OCI-LY1 (cell line): ENCODE measurements around the gene PLCB4.

Experiments
- CTCF ChIP-seq: fragments of 200-600 bp; sonication (generic), shearing (Covaris generic); IDR thresholded peaks from 2 replicates; pipeline ENCODE4 v1.5.1; 2017; ENCODE audit warnings: mild to moderate bottlenecking, antibody characterized with exemption, low read length, moderate library complexity, mixed read lengths
- EZH2 ChIP-seq: fragments of 200-600 bp; sonication (generic), shearing (Covaris generic); IDR thresholded peaks from 2 replicates; pipeline ENCODE4 v1.8.0; 2017; ENCODE audit warnings: borderline replicate concordance, mixed run types, mild to moderate bottlenecking, antibody characterized with exemption, low read length, moderate library complexity, mixed read lengths

- TF ChIP-seq CTCF (no peak), EZH2 (no peak)
Measured at GRCh38 chr20:9025011-9025410, 43.9 kb upstream of the PLCB4 start.
